ENCODE measurements around the gene PCGF2.

Gene PCGF2

GRCh38 chr17:38751144-38751807, 3.1 kb upstream of the PCGF2 start:
- DNase-seq (ENCODE audit: low spot score), result no peak

DNA sequence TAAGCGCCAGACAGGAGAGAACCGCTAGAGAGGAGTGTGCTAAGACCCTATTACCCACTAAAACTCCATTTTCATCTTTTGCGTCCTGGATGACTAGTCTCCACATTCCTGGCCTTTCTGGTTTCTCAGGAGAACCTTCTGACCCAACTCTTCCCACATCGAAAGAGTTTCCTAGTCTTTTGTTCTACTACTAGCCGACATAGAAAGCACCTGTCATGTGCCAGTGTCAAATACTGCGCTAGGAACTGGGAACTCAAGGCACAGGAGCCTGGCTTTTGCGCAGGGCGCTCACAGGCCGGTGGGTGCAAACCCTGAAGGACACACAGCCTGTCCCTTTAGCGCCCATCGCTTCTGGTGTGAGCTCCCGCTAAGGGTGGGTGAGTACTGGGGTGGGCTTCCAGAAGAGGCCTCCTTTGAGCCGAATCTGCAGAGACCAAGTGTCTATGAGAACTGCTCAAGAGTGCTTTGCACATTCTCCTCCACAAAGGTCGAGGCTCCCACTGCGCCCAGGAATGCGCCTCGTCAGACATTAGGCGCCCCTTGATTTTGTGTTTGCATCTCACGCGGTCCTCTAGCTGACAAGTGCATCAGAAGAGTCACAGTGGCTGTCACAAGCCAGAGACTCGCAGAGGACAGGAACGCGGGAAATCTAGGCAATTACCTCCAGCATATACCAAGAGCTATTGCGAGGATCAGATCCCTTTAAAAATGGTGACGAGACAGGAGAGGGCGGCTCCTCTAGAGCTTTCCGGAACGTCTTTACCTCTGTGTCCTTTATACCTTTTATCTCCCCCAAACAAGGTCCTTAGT, 2.4 kb upstream of the PCGF2 start:
- DNase-seq (ENCODE audit: low spot score), result no peak

- no peak for DNase-seq (ENCODE audit: low spot score)
These were observed 1.8 kb upstream of the PCGF2 start for GRCh38 chr17:38750044-38750311.

GRCh38 chr17:38749223-38750043, 1.3 kb upstream of the PCGF2 start:
- peak; percentile 92 for DNase-seq (ENCODE audit: low spot score)

DNA sequence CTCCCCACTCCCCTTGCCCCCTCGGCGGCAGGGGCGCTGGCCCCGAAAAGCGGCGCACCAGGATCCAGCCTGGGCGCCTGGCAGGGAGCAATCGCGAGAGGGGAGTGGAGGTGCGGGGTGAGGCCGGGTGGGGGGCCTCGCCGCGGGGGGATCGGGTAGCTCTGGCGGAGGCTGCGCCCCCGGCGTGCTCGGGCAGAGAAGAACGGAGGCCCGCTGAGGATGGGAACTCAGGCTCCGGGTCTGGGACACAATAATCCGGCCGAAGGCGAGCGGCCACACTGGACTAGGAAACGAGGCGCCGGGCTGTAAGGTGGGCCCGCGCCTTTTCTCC, 721 bp upstream of the PCGF2 start:
- DNase-seq (ENCODE audit: low spot score), result no peak

DNA sequence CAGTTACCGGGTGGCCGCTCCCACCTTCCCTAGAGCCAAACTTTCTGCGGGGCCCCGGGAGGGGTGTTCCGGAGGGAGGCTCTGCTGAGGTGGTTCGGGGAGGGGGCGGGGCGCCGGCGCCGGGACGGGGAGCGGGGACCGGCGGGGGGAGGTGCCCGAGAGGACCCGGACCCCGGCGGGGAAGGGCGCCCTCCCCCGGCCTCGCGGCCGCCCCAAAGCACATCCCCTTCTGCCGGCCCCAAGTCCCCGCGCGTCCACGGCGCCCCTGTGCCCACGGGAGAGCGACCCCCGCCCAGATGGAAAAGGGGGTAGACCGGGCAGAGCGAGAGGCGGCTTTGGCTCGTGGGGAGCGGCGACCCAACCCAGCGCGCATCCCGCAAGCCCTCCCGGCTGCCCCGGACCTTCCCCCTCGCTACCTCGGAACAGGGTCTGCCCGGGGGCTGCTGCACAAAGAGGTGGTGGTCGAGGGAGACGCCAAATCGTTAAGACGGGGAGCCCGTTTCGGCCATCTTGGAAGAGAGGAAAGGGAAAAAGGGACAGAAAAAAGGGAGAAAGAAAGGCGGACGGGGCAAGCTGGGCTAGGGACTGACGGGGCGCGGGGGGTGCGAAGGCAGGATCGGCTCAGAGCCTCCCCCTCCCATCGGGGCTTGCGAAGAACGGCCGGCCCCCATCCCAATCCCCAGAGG, 530 bp downstream of the PCGF2 start:
- DNase-seq (ENCODE audit: low spot score), result no peak

- no peak for DNase-seq (ENCODE audit: low spot score)
These were observed 1.2 kb downstream of the PCGF2 start for GRCh38 chr17:38746849-38747462.

GRCh38 chr17:38746004-38746848, 1.9 kb downstream of the PCGF2 start:
- no peak for DNase-seq (ENCODE audit: low spot score)

DNA sequence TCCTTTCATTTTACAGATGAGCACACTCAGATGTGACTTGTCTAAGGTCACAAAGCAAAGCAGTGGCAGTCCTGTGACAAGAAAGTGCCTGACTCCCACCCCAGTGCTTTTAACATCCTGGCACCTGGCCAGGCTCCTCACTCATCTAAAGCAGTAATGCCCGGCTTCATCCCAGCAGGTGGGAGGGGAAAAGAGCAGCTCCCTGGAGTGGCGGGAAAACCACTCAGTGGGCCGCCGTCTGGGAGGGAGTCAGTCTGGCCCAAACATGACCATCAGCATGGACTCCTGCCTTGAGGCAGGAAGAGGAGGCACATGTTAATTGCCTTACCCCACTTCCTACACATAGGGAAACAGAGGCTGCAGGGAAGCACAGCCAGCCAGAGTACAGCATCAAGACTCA, 2.6 kb downstream of the PCGF2 start:
- DNase-seq (ENCODE audit: low spot score), result no peak

DNA sequence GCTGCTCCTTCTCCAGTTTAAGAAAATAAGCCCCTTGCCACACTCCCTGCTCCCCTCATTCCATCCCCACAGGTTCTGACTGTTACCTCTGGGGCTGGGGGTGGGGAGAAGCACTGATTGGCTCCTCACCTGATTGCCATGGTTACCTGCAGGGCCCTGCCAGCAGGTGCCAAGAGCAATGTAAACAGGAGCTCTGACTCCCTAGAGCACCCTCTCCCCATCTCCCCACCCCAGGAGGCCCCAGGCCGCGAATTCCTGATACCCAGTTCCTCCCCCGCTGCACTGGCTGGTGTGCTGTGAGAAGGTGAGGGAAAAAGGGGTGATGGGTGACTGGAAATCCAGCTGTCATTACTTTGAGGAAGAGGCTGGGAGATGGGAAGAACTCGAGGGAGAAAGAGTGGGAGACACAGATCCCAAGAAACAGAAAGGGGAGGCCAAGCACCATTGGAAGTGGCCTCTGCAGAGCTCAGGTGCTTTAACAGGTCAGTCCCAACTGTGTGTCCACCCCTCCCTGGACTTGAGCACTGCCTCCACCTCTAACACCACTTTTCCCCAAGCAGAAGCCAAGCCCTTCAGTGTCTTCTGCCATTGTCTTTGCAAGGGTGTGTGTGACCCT, 4.5 kb downstream of the PCGF2 start:
- no peak for DNase-seq (ENCODE audit: low spot score)

- peak; percentile 88 for DNase-seq (ENCODE audit: low spot score)
These were observed 5.5 kb downstream of the PCGF2 start for GRCh38 chr17:38742411-38743308.

DNA sequence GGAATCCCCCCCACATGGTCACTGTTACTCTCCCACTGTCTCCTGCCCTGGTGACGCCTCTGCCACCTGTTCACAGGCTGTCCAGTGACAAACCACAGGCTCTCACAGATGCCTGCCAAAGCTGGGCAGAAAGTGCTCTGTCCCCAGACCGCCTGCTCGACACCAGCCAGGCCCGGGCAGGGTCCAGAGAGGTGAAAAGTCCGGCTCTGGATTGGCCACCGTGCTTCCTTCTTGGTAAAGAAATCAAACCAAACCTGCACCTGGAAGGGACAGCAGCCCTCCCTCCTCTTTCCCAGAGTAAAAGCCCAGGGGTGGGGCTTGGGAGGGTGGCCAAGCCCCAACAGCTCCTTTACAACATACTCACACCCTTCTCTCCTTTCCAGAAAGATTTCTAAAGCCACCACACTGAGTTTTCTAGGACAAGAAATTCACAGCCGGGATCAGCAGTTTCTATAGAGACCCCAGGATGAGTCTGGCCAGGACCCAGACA, 6.2 kb downstream of the PCGF2 start:
- DNase-seq (ENCODE audit: low spot score), result no peak

DNA sequence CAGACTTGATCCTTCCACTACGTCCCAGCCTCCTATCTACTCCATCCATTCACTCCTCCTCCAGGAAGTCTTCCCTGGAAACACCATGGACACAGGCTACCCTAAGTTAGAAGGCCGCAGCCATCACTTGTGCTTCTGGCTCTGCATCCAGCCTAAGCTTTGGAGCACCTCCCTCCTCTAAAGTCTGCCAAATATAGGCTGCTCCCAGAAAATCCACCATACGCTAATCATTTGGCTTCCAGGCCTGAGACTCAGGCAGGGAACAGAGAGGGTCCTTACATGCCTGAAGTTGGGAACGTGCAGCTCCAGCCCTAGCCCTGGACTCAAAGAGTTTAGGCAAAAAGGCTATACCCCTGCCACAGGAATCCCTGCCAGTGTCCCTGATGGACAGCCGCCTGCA, 6.7 kb downstream of the PCGF2 start:
- DNase-seq (ENCODE audit: low spot score), result no peak

DNA sequence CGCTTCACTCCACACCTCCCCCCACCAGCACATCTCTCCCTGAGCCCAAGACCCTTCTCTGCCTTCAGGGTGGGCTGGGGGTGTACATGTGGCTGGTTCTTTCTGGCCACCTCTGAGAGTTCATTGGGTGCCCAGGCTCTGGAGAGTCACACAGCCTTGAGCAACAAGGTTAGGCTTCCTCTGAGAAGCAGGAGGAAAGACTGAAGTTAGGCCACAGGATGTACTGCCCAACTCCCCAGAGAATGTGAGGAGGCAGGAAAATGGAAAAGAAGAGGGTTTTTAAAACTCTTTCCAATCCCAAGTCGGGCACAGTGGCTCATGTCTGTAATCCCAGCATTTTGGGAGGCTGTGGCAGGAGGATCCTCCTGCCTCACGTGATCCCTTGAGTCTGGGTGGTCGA, 7.3 kb downstream of the PCGF2 start:
- DNase-seq (ENCODE audit: low spot score), result no peak

GRCh38 chr17:38740044-38740443, 8.1 kb downstream of the PCGF2 start:
- no peak for DNase-seq (ENCODE audit: low spot score)

- no peak for DNase-seq (ENCODE audit: low spot score)
These were observed 8.8 kb downstream of the PCGF2 start for GRCh38 chr17:38739305-38739704.

GRCh38 chr17:38738686-38739085, 9.4 kb downstream of the PCGF2 start:
- no peak for DNase-seq (ENCODE audit: low spot score)

GRCh38 chr17:38738007-38738662, 10.0 kb downstream of the PCGF2 start:
- peak; percentile 55 for DNase-seq (ENCODE audit: low spot score)
